HFFc6 (cell line): ENCODE data around the gene RHBG. TPM values are rescaled to one million over a fixed set of nuclear protein-coding genes. Genes with fewer than 3 reads are reported as not detected.

Experiments used
- DNase-seq: peaks from one replicate; pipeline ENCODE4 v3.0.0-alpha.2; 2018
- H3K27ac Mint-ChIP-seq: 2 replicates; pipeline ENCODE4 v1.8.0; 2020; ENCODE audit warnings: mild to moderate bottlenecking, mixed read lengths
- H3K27me3 Mint-ChIP-seq: 2 replicates; pipeline ENCODE4 v1.8.0; 2021; ENCODE audit warnings: mild to moderate bottlenecking, moderate library complexity, mixed read lengths; ENCODE audit not compliant: insufficient read depth
- H3K36me3 Mint-ChIP-seq: 2 replicates; pipeline ENCODE4 v1.8.0; 2021; ENCODE audit warnings: low read depth, mixed read lengths
- H3K4me1 Mint-ChIP-seq: 2 replicates; pipeline ENCODE4 v1.8.0; 2020; ENCODE audit warnings: low read depth, mixed read lengths
- H3K4me3 Mint-ChIP-seq: 2 replicates; pipeline ENCODE4 v1.8.0; 2020; ENCODE audit warnings: mild to moderate bottlenecking, moderate library complexity, mixed read lengths
- H3K9me3 Mint-ChIP-seq: 2 replicates; pipeline ENCODE4 v1.8.0; 2020; ENCODE audit warnings: mild to moderate bottlenecking, mixed read lengths
- total RNA-seq, 6 experiments: library from RNA; stranded (reverse); fragmentation: NEBNext Ultra II Directional; extraction: Animal tissue kit (Norgen Biotek cat#: 25700); gene quantifications; 2 replicates in 1 of 6; 3 replicates in 5 of 6; pipeline ENCODE4 v1.2.3, GENCODE V29; 2021
- TF ChIP-seq, protein P1 (sequence below): fragments of 200-600 bp; sonication (generic); IDR thresholded peaks from 2 replicates; pipeline ENCODE4 v1.5.0; 2021; ENCODE audit warnings: antibody characterized with exemption, mild to moderate bottlenecking

The RHBG gene
- total RNA-seq, 6 experiments from 2014 or later, result not detected

DNA sequence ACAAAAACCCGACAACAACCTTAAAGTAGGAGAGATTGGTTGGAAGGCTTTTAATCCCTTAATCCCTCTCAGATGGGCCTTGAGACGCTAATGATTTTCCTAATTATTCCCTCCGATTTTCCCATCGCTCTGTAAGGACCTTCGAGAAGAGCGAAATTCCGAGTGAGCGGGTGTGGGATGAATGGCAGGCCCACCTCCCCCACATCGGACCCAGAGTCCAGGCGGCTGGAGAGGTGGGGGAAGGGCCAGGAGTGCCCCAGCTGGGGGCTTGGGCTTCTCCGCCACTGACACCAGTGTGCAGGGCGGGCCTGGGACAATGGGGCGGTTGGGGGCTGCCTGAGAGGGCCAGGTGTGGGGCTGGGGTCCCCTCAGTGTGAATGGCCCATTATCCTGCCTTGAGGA, 23.4 kb downstream of the RHBG start:
- Mint-ChIP-seq H3K27ac (no peak overlapping the region), H3K4me3 (no peak overlapping the region), H3K4me1 (no peaks in the 10 kb centered on the region), H3K27me3 (peaks cover 56% of the 10 kb centered on the region), H3K36me3 (no peaks in the 10 kb centered on the region), H3K9me3 (no peaks in the 10 kb centered on the region)
- DNase-seq, result no peak
- TF ChIP-seq, protein P1, sequence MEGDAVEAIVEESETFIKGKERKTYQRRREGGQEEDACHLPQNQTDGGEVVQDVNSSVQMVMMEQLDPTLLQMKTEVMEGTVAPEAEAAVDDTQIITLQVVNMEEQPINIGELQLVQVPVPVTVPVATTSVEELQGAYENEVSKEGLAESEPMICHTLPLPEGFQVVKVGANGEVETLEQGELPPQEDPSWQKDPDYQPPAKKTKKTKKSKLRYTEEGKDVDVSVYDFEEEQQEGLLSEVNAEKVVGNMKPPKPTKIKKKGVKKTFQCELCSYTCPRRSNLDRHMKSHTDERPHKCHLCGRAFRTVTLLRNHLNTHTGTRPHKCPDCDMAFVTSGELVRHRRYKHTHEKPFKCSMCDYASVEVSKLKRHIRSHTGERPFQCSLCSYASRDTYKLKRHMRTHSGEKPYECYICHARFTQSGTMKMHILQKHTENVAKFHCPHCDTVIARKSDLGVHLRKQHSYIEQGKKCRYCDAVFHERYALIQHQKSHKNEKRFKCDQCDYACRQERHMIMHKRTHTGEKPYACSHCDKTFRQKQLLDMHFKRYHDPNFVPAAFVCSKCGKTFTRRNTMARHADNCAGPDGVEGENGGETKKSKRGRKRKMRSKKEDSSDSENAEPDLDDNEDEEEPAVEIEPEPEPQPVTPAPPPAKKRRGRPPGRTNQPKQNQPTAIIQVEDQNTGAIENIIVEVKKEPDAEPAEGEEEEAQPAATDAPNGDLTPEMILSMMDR, result no peak

DNA sequence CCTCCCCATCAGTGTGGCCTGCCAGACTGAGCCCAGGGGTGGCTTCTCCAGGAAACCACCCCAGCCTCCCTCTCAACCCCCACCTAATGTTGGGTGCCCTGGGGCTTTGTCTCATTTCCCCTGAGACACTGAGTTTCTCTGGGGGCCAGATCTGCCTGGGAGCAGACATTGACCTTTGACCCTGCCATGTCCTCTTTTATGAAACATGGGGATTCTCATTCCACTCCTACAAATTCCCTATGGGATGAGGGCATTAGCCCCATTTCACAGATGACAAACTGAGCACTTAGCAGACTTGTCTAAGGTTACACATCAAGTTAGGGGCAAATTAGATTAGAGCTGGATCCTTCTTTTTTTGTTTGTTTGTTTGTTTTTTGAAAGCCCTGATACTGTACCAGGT, 24.1 kb downstream of the RHBG start:
- no peak for DNase-seq
- no peak overlapping the region for H3K27ac Mint-ChIP-seq
- H3K36me3 Mint-ChIP-seq, result no peaks in the 10 kb centered on the region
- no peak overlapping the region for H3K4me3 Mint-ChIP-seq
- H3K4me1 Mint-ChIP-seq, result no peaks in the 10 kb centered on the region
- H3K9me3 Mint-ChIP-seq, result no peaks in the 10 kb centered on the region
- H3K27me3 Mint-ChIP-seq, result peaks cover 50% of the 10 kb centered on the region
- TF ChIP-seq, protein P1, result no peak

DNA sequence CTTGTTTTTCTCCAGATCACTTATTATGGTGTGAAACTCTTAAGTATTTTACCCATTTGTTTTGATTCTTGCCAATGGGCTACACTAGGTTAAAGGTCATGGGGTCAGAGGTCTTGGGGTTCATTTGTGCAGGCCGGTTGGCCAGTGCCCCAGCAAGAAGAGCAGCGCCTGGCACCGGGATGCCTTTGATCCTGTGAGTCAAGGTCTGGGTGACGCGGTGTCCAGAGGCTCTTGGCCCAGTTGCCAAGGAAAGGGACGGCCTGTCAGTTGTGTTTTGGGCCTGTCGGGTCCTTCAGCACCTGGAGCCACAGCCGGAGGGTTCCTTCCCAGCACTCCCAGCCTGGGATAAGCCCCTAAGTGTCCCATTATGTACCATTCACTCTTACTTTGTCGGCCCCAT, 25.1 kb downstream of the RHBG start:
- Mint-ChIP-seq H3K9me3 (no peaks in the 10 kb centered on the region), H3K4me3 (no peak overlapping the region), H3K27ac (no peak overlapping the region), H3K4me1 (no peaks in the 10 kb centered on the region), H3K36me3 (no peaks in the 10 kb centered on the region), H3K27me3 (peaks cover 44% of the 10 kb centered on the region)
- no peak for DNase-seq
- TF ChIP-seq, protein P1, result no peak

DNA sequence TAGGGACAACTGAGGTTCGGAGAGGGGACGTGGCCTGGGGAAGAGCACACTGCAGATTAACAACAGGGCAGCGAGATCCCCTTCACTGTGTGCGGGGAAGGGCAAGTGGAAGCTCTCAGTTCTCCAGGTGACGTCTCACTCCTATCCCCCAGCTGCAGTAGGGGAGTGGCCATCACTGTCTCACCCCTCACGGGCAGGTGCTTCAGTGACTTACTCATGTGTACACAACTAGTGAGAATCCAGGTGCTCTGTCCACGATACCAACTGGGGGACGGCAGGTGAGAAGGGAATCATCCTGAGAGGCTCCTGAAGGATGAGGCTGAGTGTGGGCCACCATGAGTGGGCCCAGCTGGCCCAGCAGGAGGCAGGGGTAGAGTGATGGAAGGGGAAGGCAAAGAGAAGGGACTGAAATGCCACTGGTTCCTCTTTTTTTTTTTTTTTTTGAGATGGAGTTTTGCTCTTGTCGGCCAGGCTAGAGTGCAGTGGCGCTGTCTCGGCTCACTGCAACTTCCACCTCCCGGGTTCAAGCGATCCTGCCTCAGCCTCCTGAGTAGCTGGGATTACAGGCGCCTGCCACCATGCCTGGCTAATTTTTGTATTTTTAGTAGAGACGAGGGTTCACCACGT, 25.9 kb downstream of the RHBG start:
- Mint-ChIP-seq H3K9me3 (no peaks in the 10 kb centered on the region), H3K27me3 (peaks cover 41% of the 10 kb centered on the region), H3K4me3 (no peak overlapping the region), H3K4me1 (no peaks in the 10 kb centered on the region), H3K36me3 (no peaks in the 10 kb centered on the region), H3K27ac (no peak overlapping the region)
- DNase-seq, result no peak
- TF ChIP-seq, protein P1, result no peak

DNA sequence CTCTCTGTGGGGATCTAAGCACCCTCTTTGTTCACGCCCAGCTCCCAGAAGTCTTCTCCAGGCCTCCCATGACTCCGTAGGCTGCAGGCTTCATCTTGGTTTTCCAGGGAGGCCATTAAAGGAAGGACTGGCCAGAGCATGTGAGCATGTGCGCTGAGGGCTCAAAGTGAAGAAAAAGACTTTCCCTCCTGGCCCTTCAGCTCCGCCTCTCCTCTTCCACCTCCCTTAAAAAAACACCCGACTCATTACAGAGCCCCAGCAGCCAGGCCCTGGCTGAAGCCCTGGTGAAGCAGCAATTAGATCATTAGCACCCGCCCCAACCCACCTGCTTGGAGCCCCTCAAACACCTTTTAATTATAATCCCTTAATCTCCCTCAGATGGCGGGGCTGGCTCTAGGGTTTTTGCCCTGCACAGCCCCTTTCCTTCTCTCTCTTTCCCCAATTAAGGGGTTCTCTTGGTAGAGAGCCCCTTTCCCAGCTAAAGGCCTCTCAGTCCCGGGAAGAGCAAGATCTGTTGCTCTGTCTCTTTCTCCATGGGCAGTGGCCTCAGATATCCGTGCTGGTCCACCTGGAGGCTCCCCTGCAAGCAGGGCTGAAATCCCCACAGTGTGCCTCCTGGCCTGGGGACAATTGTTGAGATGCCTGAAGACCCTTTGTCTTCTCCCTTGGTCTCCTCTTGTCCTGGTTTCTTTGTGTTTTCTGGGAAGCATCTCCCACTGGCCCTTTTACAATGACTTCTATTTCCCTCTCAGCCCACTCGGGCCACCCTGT, 30.5 kb downstream of the RHBG start:
- Mint-ChIP-seq H3K27ac (no peak overlapping the region), H3K27me3 (peaks cover 38% of the 10 kb centered on the region), H3K4me3 (no peak overlapping the region), H3K4me1 (no peaks in the 10 kb centered on the region), H3K9me3 (no peaks in the 10 kb centered on the region), H3K36me3 (no peaks in the 10 kb centered on the region)
- TF ChIP-seq, protein P1, result no peak
- DNase-seq, result no peak
